Measurements from ENCODE around the gene RPRD1B. TPM values are rescaled to one million over a fixed set of nuclear protein-coding genes. Genes with fewer than 3 reads are reported as not detected.

RPRD1B gene
- total and polyA plus RNA-seq, 4 donors = 5.8 to 34.3 (median 29.4) TPM

- no peak for TF ChIP-seq ATF3 (IDR thresholded peaks at IDR 0.05)
- no peak for TF ChIP-seq JUND (IDR thresholded peaks at IDR 0.05)
- TF ChIP-seq ZBTB33 (IDR thresholded peaks at IDR 0.05) = no peak
- TF ChIP-seq SP1 (IDR thresholded peaks at IDR 0.05) = no peak
Observed at GRCh38 chr20:38061109-38061508, 27.6 kb downstream of the RPRD1B start (continued).

GRCh38 chr20:38062890-38063289 is 29.3 kb downstream of the RPRD1B start:
- no peak overlapping the region for H3K4me3 ChIP-seq (ENCODE audit: low read depth in 1 of 3, low read length in 3 of 3)
- H3K27me3 ChIP-seq (ENCODE audit: control insufficient read depth in 4 of 4, insufficient read depth in 4 of 4, low read length in 3 of 4) = no peaks in the 10 kb centered on the region
- no peak overlapping the region for H3K27ac ChIP-seq (ENCODE audit: low read depth in 1 of 2, low read length in 2 of 2)
- WGBS = 86% methylated on average over 5 of the region's 5 CpGs
- no peak overlapping the region for H3K9ac ChIP-seq (ENCODE audit: low read depth in 1 of 2, low read length in 2 of 2)
- H3K36me3 ChIP-seq (ENCODE audit: control insufficient read depth in 4 of 4, insufficient read depth in 3 of 4, low read depth in 1 of 4, low read length in 3 of 4) = peaks cover 0 to 36% (median 15%) of the 10 kb centered on the region in 4 donors
- no peak for DNase-seq (ENCODE audit: low spot score)
- peaks cover 6 to 33% (median 23%) of the 10 kb centered on the region in 4 donors for H3K4me1 ChIP-seq (ENCODE audit: control insufficient read depth in 4 of 4, insufficient read depth in 4 of 4, low read length in 3 of 4)
- no peak for TF ChIP-seq CTCF (IDR thresholded peaks at IDR 0.05; ENCODE audit: low read depth, low read length, missing input control)
- no peak for TF ChIP-seq ZBTB33 (IDR thresholded peaks at IDR 0.05)
- H3K9me3 ChIP-seq (ENCODE audit: control insufficient read depth in 4 of 4, low read length in 3 of 4) = no peaks in the 10 kb centered on the region

GRCh38 chr20:38063911-38064530 is 30.5 kb downstream of the RPRD1B start:
- TF ChIP-seq JUND (IDR thresholded peaks at IDR 0.05) (no peak), HNF4G (IDR thresholded peaks at IDR 0.05) (no peak), SP1 (IDR thresholded peaks at IDR 0.05) (no peak), RAD21 (IDR thresholded peaks at IDR 0.05) (no peak), YY1 (IDR thresholded peaks at IDR 0.05) (no peak), NR2F2 (IDR thresholded peaks at IDR 0.05) (no peak), FOXA2 (IDR thresholded peaks at IDR 0.05) (no peak), RXRA (IDR thresholded peaks at IDR 0.05) (no peak), MAX (IDR thresholded peaks at IDR 0.05) (no peak), REST (IDR thresholded peaks at IDR 0.05) (no peak), HNF4A (conservative IDR thresholded peaks at IDR 0.05) (no peak), FOXA1 (IDR thresholded peaks at IDR 0.05) (no peak), TAF1 (conservative IDR thresholded peaks at IDR 0.05) (no peak), ATF3 (IDR thresholded peaks at IDR 0.05) (no peak)
- Histone ChIP-seq H3K27me3 (ENCODE audit: control insufficient read depth in 4 of 4, insufficient read depth in 4 of 4, low read length in 3 of 4) (no peaks in the 10 kb centered on the region), H3K9me3 (ENCODE audit: control insufficient read depth in 4 of 4, low read length in 3 of 4) (no peaks in the 10 kb centered on the region), H3K4me3 (ENCODE audit: low read depth in 1 of 3, low read length in 3 of 3) (no peak overlapping the region), H3K27ac (ENCODE audit: low read depth in 1 of 2, low read length in 2 of 2) (peak overlapping the region; percentile 43 to 66), H3K4me1 (ENCODE audit: control insufficient read depth in 4 of 4, insufficient read depth in 4 of 4, low read length in 3 of 4) (peaks cover 6 to 33% (median 24%) of the 10 kb centered on the region in 4 donors), H3K9ac (ENCODE audit: low read depth in 1 of 2, low read length in 2 of 2) (no peak overlapping the region), H3K36me3 (ENCODE audit: control insufficient read depth in 4 of 4, insufficient read depth in 3 of 4, low read depth in 1 of 4, low read length in 3 of 4) (peaks cover 0 to 40% (median 17%) of the 10 kb centered on the region in 4 donors)
- WGBS = 87% methylated on average over 7 of the region's 7 CpGs
- DNase-seq (ENCODE audit: low spot score) = no peak
